Upper lobe of right lung (tissue), 1 donor: Measurements from ENCODE around the gene KSR1. TPM values are rescaled to one million over a fixed set of nuclear protein-coding genes. Genes with fewer than 3 reads are reported as not detected.
"Not testable (repeated sequence)": the region's sequence is repeated elsewhere in the genome, so short reads cannot be mapped to it uniquely, and the experiment has no call there.

ENCODE experiments used
- ATAC-seq: fragments of 200-7000 bp; cut with Tn5 transposase; one replicate; pipeline ENCODE4 v1.9.1; 2020; ENCODE audit warnings: mild to moderate bottlenecking, moderate library complexity
- DNase-seq: peaks from one replicate; pipeline ENCODE4 v3.0.0-alpha.2; 2020
- H3K27ac ChIP-seq: fragments of 200-600 bp; one replicate; pipeline ENCODE4 v1.8.0; 2022
- H3K27me3 ChIP-seq: fragments of 200-600 bp; one replicate; pipeline ENCODE4 v1.8.0; 2022; ENCODE audit warnings: mild to moderate bottlenecking
- H3K36me3 ChIP-seq: fragments of 200-600 bp; one replicate; pipeline ENCODE4 v1.8.0; 2022
- H3K4me1 ChIP-seq: fragments of 200-600 bp; one replicate; pipeline ENCODE4 v1.8.0; 2022
- H3K4me3 ChIP-seq: fragments of 200-600 bp; one replicate; pipeline ENCODE4 v1.8.0; 2022; ENCODE audit warnings: mild to moderate bottlenecking
- H3K9me3 ChIP-seq: fragments of 200-600 bp; one replicate; pipeline ENCODE4 v1.8.0; 2022
- intact Hi-C: fragments of 100-400 bp; cut with DNase I; formaldehyde crosslinking; loops from one replicate; pipeline ENCODE4 v1.11.0; 2022
- total RNA-seq: library from RNA; stranded (reverse); fragmentation: NEBNext Ultra II Directional; extraction: Animal tissue kit (Norgen Biotek cat#: 25700); gene quantifications from one replicate; pipeline ENCODE4 v1.2.1, GENCODE V29; 2021
- TF ChIP-seq, protein P1 (sequence below): fragments of 200-600 bp; IDR thresholded peaks from one replicate; pipeline ENCODE4 v1.8.0; 2022; ENCODE audit warnings: antibody characterized with exemption
- donor health status: DM: no; HTN: yes; CAD: no; lungs with severe emphysema.

KSR1 gene
- total RNA-seq, 1 donor from 2014 or later = 52.5 TPM

DNA sequence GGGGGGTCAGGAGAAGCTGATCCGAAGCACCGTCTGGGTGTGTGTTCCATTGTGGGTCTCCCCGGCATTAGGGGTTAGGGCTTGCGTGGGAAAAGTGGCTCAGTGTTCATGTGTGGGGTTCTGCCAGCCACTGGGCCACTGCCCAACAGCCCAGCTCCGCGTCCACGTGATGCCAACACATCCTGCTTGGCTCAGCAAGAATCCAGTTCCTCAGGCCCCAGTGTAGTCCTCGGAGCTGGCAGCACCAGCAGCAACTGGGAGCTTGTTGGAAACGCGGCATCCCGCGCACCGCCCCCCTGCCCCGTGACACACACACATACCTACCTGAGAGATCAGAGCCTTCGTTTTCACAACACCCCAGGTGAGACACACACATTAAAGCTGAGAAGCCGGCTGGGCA, 193.7 kb downstream of the KSR1 start:
- Histone ChIP-seq H3K4me3 (no peak overlapping the region), H3K36me3 (no peaks in the 10 kb centered on the region), H3K4me1 (peaks cover under 1% of the 10 kb centered on the region), H3K27me3 (no peaks in the 10 kb centered on the region), H3K9me3 (no peaks in the 10 kb centered on the region), H3K27ac (no peak overlapping the region)
- intact Hi-C loops = no loop called here
- TF ChIP-seq, protein P1, sequence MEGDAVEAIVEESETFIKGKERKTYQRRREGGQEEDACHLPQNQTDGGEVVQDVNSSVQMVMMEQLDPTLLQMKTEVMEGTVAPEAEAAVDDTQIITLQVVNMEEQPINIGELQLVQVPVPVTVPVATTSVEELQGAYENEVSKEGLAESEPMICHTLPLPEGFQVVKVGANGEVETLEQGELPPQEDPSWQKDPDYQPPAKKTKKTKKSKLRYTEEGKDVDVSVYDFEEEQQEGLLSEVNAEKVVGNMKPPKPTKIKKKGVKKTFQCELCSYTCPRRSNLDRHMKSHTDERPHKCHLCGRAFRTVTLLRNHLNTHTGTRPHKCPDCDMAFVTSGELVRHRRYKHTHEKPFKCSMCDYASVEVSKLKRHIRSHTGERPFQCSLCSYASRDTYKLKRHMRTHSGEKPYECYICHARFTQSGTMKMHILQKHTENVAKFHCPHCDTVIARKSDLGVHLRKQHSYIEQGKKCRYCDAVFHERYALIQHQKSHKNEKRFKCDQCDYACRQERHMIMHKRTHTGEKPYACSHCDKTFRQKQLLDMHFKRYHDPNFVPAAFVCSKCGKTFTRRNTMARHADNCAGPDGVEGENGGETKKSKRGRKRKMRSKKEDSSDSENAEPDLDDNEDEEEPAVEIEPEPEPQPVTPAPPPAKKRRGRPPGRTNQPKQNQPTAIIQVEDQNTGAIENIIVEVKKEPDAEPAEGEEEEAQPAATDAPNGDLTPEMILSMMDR = no peak
- DNase-seq (no peak), ATAC-seq (peak; percentile 38)

DNA sequence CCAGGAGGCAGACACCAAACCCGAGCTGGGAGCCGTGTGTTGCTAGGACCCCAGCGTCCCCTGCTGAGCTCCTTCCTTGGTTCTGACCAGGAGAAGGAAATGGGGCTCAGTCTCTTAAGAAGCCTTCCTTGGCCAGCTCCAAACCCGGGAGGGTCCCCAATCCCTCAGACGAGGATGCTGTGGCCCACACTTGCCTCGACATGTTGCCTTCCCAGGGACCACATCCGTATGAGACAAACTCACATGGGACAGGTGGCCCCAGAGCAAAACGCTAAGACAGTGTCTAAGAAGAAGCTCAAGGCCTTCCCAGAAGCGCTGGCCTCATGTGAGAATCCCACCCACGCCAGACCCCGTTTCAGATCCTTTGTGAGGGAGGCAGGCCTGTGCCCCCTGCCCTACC, 194.6 kb downstream of the KSR1 start:
- intact Hi-C loops = no loop called here
- DNase-seq (no peak), ATAC-seq (no peak)
- Histone ChIP-seq H3K27me3 (no peaks in the 10 kb centered on the region), H3K4me1 (no peaks in the 10 kb centered on the region), H3K36me3 (no peaks in the 10 kb centered on the region), H3K27ac (no peak overlapping the region), H3K4me3 (no peak overlapping the region), H3K9me3 (no peaks in the 10 kb centered on the region)
- TF ChIP-seq, protein P1 = no peak

DNA sequence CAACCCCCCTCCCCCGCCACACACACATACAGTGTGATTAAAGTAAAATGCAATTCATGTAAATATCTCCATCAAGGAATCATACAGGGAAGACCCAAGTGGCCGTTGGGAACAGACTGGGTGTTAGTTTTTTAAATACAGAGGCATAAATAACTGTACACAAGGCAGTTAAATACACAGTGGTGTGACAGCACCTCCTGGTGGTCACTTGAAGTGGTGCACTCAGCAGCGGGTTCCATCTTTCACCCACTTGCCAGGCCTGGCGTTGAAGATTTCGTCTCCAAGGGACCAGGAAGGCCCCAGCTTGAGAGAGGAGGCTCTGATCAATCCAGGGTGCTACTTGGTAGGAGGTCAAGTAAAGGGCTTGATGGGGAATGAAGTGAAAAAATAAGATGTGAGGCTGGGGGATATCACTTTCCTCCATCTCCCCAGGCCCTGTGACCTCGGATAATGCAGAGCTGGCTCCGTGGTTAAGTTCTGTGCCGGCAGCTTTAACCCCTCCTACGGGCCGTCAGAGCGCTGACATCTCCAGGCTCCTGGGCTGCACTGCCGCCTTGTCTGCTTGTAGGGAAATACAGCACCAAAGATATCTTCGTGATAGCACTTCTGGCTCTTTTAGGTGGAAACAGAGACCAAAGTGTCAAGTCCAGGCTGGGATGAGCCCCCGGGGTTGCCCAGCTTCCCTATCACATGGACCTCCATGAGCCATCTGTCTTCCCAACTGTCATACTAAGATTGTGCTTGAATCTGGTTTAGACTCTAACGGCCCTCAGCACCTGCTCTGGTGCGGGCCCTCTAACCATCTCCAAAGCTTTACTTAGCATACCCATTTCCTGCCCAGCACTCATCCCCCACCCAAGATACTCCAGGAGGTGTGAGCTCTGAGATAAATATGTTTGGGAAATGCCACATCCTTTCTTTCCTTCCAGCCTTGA, 195.4 kb downstream of the KSR1 start:
- Histone ChIP-seq H3K4me3 (no peak overlapping the region), H3K27ac (no peak overlapping the region), H3K27me3 (no peaks in the 10 kb centered on the region), H3K9me3 (no peaks in the 10 kb centered on the region), H3K4me1 (no peaks in the 10 kb centered on the region), H3K36me3 (no peaks in the 10 kb centered on the region)
- intact Hi-C loops = loop anchor here (1.0 kb wide), 1 partner anchor 48 kb away; no protein-coding TSS in a partner anchor
- TF ChIP-seq, protein P1 = peak; percentile 92
- no peak for DNase-seq
- peak; percentile 76 for ATAC-seq

DNA sequence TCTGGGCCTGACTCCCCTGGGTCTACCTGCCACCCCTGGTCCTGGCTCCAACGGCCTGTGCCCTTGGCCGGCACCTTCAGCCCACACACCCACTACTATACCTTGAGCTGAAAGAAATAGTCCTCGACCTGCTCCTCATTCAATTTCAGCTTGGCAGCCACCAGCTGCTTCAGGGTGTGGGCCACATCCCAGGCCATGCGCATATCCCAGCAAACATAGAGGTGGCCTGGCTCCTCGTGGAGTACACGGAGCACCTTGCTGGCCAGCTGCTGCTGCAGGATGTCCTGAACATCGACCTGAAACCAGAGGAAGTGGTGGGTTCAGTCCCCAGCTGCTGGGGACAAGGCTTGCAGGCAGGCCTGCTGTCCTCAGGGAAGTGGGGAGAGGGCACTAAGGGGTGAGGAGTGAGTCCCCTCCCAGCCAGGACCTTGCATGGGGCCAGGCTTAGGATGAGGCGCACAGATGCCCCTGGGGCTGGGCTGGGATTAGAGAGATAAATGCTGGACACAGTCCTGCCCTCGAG, 197.3 kb downstream of the KSR1 start:
- H3K36me3 ChIP-seq, H3K27ac ChIP-seq, H3K9me3 ChIP-seq, DNase-seq, H3K27me3 ChIP-seq, ATAC-seq, intact Hi-C loops, H3K4me3 ChIP-seq, H3K4me1 ChIP-seq: not testable (repeated sequence)

DNA sequence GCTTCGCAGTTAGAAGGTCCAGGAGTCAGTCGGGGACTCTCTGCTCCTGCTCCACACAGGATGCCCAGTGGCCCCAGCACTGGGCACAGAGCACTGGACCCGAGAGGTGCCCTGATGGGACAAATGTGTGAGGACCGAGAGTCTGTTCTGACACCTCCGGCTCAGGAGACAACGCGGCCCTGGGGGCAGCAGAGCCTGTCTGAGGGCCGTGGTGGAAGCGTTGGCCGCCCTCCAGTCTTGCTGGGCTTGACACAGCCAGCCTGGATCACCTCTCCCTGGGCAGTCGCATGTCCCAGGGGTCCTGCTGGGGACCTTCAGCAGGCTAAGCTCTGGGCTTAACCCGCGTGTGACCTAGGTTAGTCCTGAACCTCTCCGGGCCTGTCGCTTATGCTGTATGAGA, 197.9 kb downstream of the KSR1 start:
- Histone ChIP-seq H3K36me3 (no peaks in the 10 kb centered on the region), H3K4me1 (no peaks in the 10 kb centered on the region), H3K27me3 (no peaks in the 10 kb centered on the region), H3K4me3 (no peak overlapping the region), H3K27ac (no peak overlapping the region), H3K9me3 (no peaks in the 10 kb centered on the region)
- ATAC-seq = no peak
- DNase-seq = no peak
- intact Hi-C loops = no loop called here
- TF ChIP-seq, protein P1 = no peak
